Fibroblast of lung (primary cell): ENCODE measurements around the gene FUOM.

Experiments
- EZH2 ChIP-seq: IDR thresholded peaks from 2 replicates; pipeline ENCODE4 v1.5.1; 2012; ENCODE audit warnings: low read length, control low read depth, mild to moderate bottlenecking; ENCODE audit errors: missing control alignments
- TF ChIP-seq, protein P1 (sequence below), 2 donors: IDR thresholded peaks in 1 of 2; conservative IDR thresholded peaks in 1 of 2; 1 replicate in 1 of 2; 2 replicates in 1 of 2; pipeline ENCODE4 v1.5.1; 2011 to 2012; ENCODE audit warnings: low read length in 2 of 2, control low read depth in 1 of 2, inconsistent platforms in 1 of 2, low read depth in 1 of 2, mild to moderate bottlenecking in 1 of 2

DNA sequence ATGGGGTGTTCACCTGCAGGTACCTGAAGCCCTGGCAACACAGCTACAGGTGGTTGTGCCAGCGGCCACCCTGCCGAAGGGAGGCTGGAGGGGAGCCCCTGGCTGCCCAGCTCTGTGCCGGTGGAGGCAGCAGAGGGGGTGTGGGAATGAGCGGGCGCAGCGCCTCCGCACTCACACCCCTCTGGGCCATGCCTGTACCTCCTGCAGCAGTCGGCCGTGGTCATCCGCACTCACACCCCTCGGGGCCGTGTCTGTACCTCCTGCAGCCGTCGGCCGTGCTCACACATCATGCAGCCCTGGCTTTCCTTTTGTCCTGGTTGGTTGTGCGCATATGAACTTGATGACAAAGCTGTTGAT lies 47.4 kb downstream of the FUOM start:
- TF ChIP-seq, protein P1, sequence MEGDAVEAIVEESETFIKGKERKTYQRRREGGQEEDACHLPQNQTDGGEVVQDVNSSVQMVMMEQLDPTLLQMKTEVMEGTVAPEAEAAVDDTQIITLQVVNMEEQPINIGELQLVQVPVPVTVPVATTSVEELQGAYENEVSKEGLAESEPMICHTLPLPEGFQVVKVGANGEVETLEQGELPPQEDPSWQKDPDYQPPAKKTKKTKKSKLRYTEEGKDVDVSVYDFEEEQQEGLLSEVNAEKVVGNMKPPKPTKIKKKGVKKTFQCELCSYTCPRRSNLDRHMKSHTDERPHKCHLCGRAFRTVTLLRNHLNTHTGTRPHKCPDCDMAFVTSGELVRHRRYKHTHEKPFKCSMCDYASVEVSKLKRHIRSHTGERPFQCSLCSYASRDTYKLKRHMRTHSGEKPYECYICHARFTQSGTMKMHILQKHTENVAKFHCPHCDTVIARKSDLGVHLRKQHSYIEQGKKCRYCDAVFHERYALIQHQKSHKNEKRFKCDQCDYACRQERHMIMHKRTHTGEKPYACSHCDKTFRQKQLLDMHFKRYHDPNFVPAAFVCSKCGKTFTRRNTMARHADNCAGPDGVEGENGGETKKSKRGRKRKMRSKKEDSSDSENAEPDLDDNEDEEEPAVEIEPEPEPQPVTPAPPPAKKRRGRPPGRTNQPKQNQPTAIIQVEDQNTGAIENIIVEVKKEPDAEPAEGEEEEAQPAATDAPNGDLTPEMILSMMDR (conservative IDR thresholded peaks at IDR 0.05 in 1 of 2, IDR thresholded peaks at IDR 0.05 in 1 of 2; ENCODE audit: low read depth in 1 of 2, low read length in 2 of 2): no peak
- TF ChIP-seq EZH2: no peak
